ENCODE data around the gene SLC22A3.
"Not testable (repeated sequence)": the region's sequence is repeated elsewhere in the genome, so short reads cannot be mapped to it uniquely, and the experiment has no call there.

The SLC22A3 gene, protein sequence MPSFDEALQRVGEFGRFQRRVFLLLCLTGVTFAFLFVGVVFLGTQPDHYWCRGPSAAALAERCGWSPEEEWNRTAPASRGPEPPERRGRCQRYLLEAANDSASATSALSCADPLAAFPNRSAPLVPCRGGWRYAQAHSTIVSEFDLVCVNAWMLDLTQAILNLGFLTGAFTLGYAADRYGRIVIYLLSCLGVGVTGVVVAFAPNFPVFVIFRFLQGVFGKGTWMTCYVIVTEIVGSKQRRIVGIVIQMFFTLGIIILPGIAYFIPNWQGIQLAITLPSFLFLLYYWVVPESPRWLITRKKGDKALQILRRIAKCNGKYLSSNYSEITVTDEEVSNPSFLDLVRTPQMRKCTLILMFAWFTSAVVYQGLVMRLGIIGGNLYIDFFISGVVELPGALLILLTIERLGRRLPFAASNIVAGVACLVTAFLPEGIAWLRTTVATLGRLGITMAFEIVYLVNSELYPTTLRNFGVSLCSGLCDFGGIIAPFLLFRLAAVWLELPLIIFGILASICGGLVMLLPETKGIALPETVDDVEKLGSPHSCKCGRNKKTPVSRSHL

DNA sequence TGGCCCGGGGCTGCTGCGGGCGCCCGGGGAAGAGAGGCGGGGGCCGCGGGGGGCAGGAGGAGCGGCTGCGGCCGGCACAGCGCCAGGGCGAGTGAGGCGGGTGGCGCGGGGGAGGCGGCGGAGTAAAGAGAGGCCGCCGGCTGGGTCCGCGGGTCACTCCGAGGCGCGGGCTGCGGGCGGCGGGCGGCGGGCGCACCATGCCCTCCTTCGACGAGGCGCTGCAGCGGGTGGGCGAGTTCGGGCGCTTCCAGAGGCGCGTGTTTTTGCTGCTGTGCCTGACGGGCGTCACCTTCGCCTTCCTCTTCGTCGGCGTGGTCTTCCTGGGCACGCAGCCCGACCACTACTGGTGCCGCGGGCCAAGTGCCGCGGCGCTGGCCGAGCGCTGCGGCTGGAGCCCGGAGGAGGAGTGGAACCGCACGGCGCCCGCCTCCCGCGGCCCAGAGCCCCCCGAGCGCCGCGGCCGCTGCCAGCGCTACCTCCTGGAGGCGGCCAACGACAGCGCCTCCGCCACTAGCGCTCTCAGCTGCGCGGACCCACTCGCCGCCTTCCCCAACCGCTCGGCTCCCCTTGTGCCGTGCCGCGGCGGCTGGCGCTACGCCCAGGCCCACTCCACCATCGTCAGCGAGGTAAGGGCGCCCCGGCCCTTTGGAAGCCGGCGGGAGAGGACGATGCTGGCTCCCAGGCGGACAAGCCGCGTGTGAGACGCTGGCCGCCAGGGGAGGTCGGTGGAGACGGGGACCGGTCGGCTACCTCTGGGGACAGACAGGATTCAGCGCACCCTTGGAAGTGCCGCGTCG is at the start of gene SLC22A3:
TSS of gene SLC22A3 (plus strand) at position 156 of the 797 bp plus-strand sequence. CDS start at position 198, 42 bp downstream.
- no peak within 1 kb of the TSS for H3K4me3 ChIP-seq (ENCODE audit: low read length)

GRCh38 chr6:160299559-160299958 is 48.6 kb upstream of the SLC22A3 start:
- no peak overlapping the region for H3K4me3 ChIP-seq (ENCODE audit: low read length)
- TF ChIP-seq ZNF274 (IDR thresholded peaks at IDR 0.05; ENCODE audit: low read depth, low read length), result no peak

More for the DNA sequence above, at the start of gene SLC22A3:
- no peak for TF ChIP-seq ZNF274 (IDR thresholded peaks at IDR 0.05; ENCODE audit: low read depth, low read length)

DNA sequence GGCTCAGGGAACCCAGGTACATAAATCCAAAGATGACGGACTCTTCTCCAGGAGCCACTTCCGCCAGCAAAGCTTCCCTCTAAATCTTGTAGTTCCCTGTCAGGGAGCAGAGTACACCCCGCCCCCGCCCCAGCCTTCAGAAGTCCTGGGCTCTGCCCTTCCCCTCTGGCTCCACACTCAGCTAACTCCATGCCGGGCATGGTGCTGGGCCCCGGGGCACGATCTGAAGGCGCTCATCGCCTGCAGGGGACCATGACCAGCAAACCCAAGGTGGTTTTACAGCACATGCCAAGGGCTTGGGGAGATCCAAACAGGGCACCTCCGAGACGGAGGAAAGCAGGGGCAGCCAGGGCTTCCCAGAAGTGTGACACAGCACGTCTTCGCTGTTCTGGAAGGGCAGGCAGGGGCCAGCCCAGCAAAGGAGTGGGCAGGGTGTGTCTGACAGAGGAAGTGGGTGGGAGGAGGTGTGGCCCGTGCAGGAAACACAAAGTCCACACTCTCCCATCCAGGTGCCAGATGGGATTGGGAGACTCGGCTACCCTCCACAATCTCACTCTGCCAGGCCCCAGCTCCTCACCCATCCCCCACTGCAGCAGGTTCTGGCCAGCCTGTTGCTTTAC is 48.0 kb upstream of the SLC22A3 start:
- no peak for TF ChIP-seq ZNF274 (IDR thresholded peaks at IDR 0.05; ENCODE audit: low read depth, low read length)
- H3K4me3 ChIP-seq (ENCODE audit: low read length), result no peak overlapping the region

DNA sequence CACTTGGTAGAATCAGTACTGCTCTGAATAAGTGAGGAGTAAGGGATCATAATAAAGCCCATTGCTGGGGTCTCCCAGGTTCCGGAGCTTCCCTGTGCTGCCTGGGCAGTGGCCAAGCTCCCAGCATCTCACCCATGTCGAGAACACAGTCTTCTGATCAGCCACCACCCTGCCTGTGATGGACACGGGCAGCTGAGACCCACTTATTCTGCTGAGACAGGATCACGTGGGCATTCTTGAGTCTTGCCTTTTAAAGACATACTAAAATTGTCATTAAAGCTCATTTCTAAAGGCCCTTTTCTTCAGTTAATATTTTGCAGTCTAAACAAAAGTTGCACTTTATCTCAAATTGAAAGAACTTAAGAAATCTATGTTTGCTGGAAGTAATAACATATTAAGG is 46.8 kb upstream of the SLC22A3 start:
- no peak for TF ChIP-seq ZNF274 (IDR thresholded peaks at IDR 0.05; ENCODE audit: low read depth, low read length)
- no peak overlapping the region for H3K4me3 ChIP-seq (ENCODE audit: low read length)

DNA sequence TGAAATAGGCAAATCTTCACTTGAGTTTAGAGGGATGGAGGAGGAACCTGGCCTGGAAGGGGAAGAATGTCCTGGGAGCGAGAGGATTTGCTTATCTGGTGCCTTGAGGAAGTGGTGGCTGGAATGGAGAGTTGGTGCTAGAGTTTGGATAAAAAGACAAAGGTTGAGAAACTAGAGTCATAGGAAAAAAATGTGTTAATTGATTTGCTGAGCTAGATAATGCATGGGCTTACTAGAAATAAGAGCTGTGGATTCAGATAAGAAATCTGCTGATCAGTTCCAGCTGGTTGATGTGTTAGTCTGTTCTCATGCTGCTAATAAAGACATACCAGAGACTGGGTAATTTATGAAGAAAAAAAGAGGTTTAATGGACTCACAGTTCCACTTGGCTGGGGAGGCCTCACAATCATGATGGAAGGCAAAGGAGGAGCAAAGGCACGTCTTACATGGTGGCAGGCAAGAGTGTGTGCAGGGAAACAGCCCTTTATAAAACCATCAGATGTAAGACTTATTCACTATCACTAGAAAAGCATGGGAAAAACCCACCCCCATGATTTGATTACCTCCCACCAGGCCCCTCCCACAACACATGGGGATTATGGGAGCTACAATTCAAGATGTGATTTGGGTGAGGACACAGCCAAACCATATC is 45.6 kb upstream of the SLC22A3 start:
- H3K4me3 ChIP-seq (ENCODE audit: low read length), result not testable (repeated sequence)

DNA sequence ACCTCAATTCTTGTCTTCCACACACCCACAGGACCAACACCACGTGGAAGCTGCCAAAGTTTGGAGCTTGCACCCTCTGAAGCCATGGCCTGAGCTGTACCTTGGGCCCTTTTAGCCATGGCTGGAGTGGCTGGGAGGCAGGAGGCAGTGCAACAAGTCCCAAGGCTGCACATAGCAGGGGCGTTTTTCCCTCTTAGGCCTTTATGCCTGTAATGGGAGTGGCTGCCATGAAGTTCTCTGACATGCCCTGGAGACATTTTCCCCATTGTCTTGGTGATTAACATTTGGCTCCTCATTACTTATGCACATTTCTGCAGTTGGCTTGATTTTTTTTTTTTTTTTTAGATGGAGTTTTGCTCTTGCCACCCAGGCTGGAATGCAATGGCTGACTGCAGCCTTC is 44.4 kb upstream of the SLC22A3 start:
- H3K4me3 ChIP-seq (ENCODE audit: low read length), result no peak overlapping the region
- TF ChIP-seq ZNF274 (IDR thresholded peaks at IDR 0.05; ENCODE audit: low read depth, low read length), result no peak

DNA sequence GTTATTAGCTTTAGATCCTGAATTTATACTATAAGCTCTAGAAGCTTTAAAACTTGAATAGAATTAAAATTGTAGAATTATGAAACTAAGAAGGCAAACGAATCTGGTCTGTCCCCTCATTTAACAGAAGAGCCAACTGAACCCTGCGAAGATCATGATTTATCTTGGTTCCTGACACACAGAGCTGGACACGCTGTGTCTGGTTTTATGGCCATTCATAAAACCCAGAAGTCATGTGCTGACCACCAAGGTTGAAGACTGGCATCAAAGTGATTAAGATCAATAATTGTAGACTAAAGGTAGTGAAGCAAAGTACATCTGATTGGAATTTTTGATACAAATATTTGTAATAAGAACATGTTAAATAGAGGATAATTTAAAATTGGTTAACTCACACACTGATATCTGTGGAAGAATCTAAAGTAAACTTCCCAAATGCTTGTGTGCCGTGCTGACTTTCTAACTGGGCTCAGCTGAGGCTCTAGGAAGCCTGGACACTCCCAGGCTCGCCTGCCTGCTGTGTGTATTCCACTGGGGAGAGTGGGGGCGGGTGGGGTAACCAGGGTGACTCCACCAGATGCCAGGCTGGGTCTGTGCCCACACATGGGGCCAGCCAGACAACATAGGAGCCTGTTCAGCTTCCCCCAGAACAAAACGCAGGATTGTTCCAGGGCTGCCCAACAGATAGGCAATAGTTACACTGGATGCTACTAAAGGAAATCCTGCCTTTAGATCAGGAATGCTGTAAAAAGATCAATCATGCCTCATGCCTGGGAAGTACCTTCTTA is 42.1 kb upstream of the SLC22A3 start:
- no peak for TF ChIP-seq ZNF274 (IDR thresholded peaks at IDR 0.05; ENCODE audit: low read depth, low read length)
- no peak overlapping the region for H3K4me3 ChIP-seq (ENCODE audit: low read length)

DNA sequence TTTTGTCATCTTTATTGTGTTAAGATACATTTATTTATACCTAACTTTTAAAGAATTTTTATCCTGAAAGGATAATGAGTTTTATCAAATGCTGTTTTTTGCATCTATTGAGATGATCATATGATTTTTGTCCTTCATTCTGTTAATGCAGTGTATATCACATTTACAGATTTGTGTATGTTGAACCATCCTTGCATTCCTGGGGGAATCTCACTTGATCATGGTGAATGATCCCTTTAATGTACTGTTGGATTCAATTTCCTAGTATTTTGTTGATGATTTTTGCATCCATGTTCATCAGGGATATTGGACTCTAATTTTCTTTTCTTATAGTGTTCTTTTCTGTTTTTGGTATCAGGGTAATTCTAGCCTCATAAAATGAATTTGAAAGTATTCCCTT is 38.5 kb upstream of the SLC22A3 start:
- no peak overlapping the region for H3K4me3 ChIP-seq (ENCODE audit: low read length)
- no peak for TF ChIP-seq ZNF274 (IDR thresholded peaks at IDR 0.05; ENCODE audit: low read depth, low read length)

DNA sequence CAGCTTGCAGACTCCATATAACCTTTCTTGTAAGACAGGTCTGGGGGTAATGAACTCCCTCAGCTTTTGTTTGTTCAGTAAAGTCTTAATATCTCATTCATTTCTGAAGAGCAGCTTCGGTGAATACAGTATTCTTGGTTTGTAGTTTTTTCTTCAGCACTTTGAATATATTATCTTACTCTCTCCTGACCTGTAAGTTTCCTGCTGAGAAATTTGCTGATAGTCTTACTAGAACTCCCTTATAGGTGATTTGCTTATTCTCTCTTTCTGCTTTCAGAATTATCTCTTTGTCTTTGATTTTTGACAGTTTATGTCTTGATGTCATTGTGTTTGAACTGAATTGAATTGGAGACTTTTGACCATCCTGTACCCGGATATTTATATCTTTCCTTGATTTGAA is 35.3 kb upstream of the SLC22A3 start:
- H3K4me3 ChIP-seq (ENCODE audit: low read length), result no peak overlapping the region
- TF ChIP-seq ZNF274 (IDR thresholded peaks at IDR 0.05; ENCODE audit: low read depth, low read length), result no peak

GRCh38 chr6:160315310-160315709 is 32.9 kb upstream of the SLC22A3 start:
- H3K4me3 ChIP-seq (ENCODE audit: low read length), result no peak overlapping the region
- TF ChIP-seq ZNF274 (IDR thresholded peaks at IDR 0.05; ENCODE audit: low read depth, low read length), result no peak

- no peak for TF ChIP-seq ZNF274 (IDR thresholded peaks at IDR 0.05; ENCODE audit: low read depth, low read length)
- H3K4me3 ChIP-seq (ENCODE audit: low read length), result no peak overlapping the region
Measured at GRCh38 chr6:160316261-160316660, 31.9 kb upstream of the SLC22A3 start.

DNA sequence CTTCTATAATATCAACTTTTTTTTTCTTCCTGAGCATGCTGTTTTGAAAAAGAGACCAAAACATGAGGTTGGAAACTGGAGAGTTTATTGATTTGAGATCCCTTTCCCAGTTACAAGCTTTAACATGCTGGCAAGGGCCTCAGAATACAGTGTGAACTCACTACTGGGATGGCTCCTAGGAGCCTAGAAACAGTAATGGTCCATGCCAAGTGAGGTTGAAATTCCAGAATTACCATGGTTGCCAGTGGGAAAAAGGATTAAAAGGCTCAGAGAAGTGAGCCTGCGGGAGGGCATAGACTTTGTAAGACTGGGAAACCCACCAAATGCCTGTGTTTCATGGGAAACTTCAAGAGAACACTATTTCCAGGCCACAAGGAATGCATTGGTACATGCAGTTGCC is 28.9 kb upstream of the SLC22A3 start:
- no peak for TF ChIP-seq ZNF274 (IDR thresholded peaks at IDR 0.05; ENCODE audit: low read depth, low read length)
- no peak overlapping the region for H3K4me3 ChIP-seq (ENCODE audit: low read length)

All from GM08714 (cell line).